Measurements from ENCODE around the gene RAB11A. TPM values are rescaled to one million over a fixed set of nuclear protein-coding genes. Genes with fewer than 3 reads are reported as not detected.
A peak's percentile ranks its signal among the peaks of the same experiment; 100 is the strongest.

Gene RAB11A
- total RNA-seq, 1 donor from 2014 or later, result 163 TPM

DNA sequence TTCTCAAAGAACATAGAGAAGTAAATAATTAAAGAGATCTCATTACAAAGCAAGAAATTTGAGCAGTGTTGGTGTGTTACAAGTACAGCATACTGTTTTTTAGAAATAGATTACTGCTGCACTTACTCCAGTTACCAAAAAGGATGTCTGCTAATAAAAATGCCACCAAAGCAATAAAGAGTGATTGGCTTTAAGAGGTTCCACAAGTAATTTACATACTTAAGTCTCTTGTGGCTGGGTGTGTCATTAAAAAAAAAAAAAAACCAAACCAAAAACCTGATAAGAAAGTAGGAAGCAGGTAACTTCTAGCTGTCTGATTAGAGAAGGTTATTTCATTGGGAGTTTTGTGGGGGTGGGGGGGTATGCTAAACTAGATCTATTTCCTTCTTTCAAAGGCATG, 15.2 kb downstream of the RAB11A start:
- peaks cover 68% of the 10 kb centered on the region for H3K4me1 Mint-ChIP-seq
- H3K27ac Mint-ChIP-seq, result peak overlapping the region; percentile 39
- intact Hi-C loops (cut with micrococcal nuclease), result no loop called here
- H3K4me3 Mint-ChIP-seq, result no peak overlapping the region
- H3K36me3 Mint-ChIP-seq (ENCODE audit: low read depth), result peaks cover 65% of the 10 kb centered on the region
- no peak for DNase-seq
- no peaks in the 10 kb centered on the region for H3K9me3 Mint-ChIP-seq
- H3K27me3 Mint-ChIP-seq, result no peaks in the 10 kb centered on the region

DNA sequence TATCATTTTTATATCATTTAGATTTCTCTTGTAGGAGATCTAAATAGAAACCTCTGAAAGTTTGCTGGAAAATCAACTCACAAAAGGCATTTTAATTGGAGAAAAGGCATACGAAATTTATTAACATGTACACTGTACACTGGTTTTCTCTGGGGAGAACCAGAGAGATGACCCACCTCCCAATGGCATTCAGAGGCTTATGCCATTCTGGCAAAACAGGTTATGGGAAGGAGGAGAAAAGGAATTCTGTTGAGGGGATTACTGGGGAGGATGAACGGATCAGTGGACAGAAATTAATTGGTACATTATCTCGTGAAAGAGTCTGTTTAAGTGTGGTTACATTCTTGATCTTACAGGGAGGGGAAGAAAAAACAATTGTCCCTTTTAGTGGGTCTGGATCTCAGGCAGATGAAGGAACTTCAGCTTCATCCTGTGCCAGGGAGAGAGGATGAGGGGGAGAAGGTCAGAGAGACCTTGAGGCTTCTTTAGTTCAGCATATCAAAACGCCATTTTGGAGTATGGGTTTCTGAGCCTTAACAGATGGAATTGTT, 16.5 kb downstream of the RAB11A start:
- peaks cover 69% of the 10 kb centered on the region for H3K4me1 Mint-ChIP-seq

DNA sequence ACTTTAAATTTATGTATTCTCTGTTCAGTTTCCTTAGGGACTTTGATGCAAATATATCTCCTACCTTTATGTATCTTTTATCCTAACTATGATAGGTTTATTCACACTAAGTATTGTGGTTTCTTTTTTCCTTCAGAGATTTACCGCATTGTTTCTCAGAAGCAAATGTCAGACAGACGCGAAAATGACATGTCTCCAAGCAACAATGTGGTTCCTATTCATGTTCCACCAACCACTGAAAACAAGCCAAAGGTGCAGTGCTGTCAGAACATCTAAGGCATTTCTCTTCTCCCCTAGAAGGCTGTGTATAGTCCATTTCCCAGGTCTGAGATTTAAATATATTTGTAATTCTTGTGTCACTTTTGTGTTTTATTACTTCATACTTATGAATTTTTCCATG, 18.3 kb downstream of the RAB11A start:
- Mint-ChIP-seq H3K9me3 (peaks cover 3% of the 10 kb centered on the region), H3K4me1 (peaks cover 66% of the 10 kb centered on the region), H3K36me3 (ENCODE audit: low read depth) (peaks cover 72% of the 10 kb centered on the region), H3K4me3 (peak overlapping the region; percentile 66), H3K27ac (peak overlapping the region; percentile 90), H3K27me3 (no peaks in the 10 kb centered on the region)
- DNase-seq, result peak; percentile 91
- intact Hi-C loops (cut with micrococcal nuclease), result loop anchor here (1.0 to 5.0 kb wide), 5 partner anchors 10 to 95 kb away; partner anchors contain the start of genes DENND4A and RAB11A

More for the DNA sequence above, 16.5 kb downstream of the RAB11A start:
- H3K27ac Mint-ChIP-seq, result no peak overlapping the region
- intact Hi-C loops (cut with micrococcal nuclease), result loop anchor here (5.0 kb wide), 1 partner anchor 68 kb away; no protein-coding TSS in a partner anchor
- no peaks in the 10 kb centered on the region for H3K9me3 Mint-ChIP-seq
- no peak overlapping the region for H3K4me3 Mint-ChIP-seq
- H3K36me3 Mint-ChIP-seq (ENCODE audit: low read depth), result peaks cover 65% of the 10 kb centered on the region
- no peak for DNase-seq
- no peaks in the 10 kb centered on the region for H3K27me3 Mint-ChIP-seq

DNA sequence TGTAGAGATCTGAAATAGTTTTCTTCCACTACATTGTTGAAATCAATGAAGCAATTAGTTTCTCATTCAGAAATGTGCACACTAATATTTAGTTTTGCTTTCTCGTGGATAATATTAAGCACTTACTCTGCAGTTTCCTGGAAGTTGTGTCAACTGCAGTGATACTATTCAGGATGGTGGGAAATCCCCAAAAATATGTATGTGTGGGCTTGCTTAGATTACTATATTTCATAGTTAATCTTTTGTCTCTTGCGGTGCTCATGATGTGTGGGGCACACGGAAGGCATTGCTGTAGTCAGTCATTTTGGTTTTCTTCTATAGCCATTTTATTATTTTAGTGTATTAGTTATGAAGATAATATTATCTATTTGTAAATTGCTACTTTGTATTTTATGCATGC, 19.7 kb downstream of the RAB11A start:
- DNase-seq, result peak; percentile 71
- intact Hi-C loops (cut with micrococcal nuclease), result loop anchor here (5.0 kb wide), 1 partner anchor 72 kb away; no protein-coding TSS in a partner anchor
- peak overlapping the region; percentile 33 for H3K4me3 Mint-ChIP-seq
- H3K36me3 Mint-ChIP-seq (ENCODE audit: low read depth), result peaks cover 65% of the 10 kb centered on the region
- H3K9me3 Mint-ChIP-seq, result peaks cover 3% of the 10 kb centered on the region
- no peaks in the 10 kb centered on the region for H3K27me3 Mint-ChIP-seq
- H3K4me1 Mint-ChIP-seq, result peaks cover 62% of the 10 kb centered on the region
- peak overlapping the region; percentile 90 for H3K27ac Mint-ChIP-seq

DNA sequence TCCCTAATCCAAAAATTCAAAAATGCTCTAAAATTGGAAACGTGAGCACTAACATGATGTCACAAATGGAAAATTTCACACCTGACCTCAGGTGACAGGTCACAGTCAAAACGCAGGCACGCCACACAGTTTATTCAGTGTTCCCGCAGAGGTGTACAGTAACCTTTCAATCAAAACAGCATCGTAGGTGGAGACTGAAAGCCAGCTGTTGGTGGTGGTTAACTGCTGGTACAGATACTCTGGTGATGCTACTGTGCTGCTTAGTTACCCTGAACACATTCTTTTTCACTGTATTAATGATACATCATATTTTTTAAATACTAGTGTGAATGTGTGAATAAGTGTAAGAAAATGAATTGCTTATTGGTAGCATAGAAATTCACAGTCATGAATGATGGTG, 23.8 kb downstream of the RAB11A start:
- Mint-ChIP-seq H3K9me3 (peaks cover 3% of the 10 kb centered on the region), H3K27me3 (no peaks in the 10 kb centered on the region), H3K27ac (peak overlapping the region; percentile 5), H3K4me1 (peaks cover 37% of the 10 kb centered on the region), H3K36me3 (ENCODE audit: low read depth) (peaks cover 56% of the 10 kb centered on the region), H3K4me3 (no peak overlapping the region)
- no peak for DNase-seq
- intact Hi-C loops (cut with micrococcal nuclease), result no loop called here

- Mint-ChIP-seq H3K27me3 (no peaks in the 10 kb centered on the region), H3K4me1 (peaks cover 31% of the 10 kb centered on the region), H3K9me3 (no peaks in the 10 kb centered on the region), H3K4me3 (no peak overlapping the region), H3K36me3 (ENCODE audit: low read depth) (peaks cover 50% of the 10 kb centered on the region), H3K27ac (no peak overlapping the region)
- intact Hi-C loops (cut with micrococcal nuclease), result no loop called here
- no peak for DNase-seq
Measured at GRCh38 chr15:65896236-65896635, 26.9 kb downstream of the RAB11A start.

GRCh38 chr15:65900488-65900887, 31.2 kb downstream of the RAB11A start:
- H3K4me1 Mint-ChIP-seq, result peaks cover 35% of the 10 kb centered on the region
- H3K9me3 Mint-ChIP-seq, result no peaks in the 10 kb centered on the region
- no peak overlapping the region for H3K4me3 Mint-ChIP-seq
- peaks cover 56% of the 10 kb centered on the region for H3K36me3 Mint-ChIP-seq (ENCODE audit: low read depth)
- H3K27ac Mint-ChIP-seq, result no peak overlapping the region
- no peaks in the 10 kb centered on the region for H3K27me3 Mint-ChIP-seq
- intact Hi-C loops (cut with micrococcal nuclease), result no loop called here
- no peak for DNase-seq

DNA sequence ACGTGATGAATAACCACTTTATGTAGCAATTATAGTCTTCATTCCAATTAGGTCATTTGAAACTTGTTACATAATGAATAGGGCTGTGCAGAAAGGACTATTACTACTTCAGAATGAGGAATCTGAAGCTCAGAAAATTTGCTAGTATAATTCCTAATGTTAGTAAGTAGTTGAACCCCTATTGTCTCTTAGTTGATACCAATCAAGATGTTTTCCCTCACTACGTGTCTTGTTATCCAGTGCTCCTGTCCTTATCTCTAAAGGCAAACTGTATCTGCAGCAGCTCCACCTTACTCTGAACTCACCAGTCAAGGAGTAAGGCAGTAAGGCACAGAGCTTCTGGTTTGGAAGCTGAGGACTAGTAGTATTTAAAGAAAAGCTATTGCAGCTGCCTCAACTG, 32.0 kb downstream of the RAB11A start:
- no peak overlapping the region for H3K4me3 Mint-ChIP-seq
- intact Hi-C loops (cut with micrococcal nuclease), result no loop called here
- no peaks in the 10 kb centered on the region for H3K27me3 Mint-ChIP-seq
- peaks cover 35% of the 10 kb centered on the region for H3K4me1 Mint-ChIP-seq
- no peaks in the 10 kb centered on the region for H3K9me3 Mint-ChIP-seq
- H3K36me3 Mint-ChIP-seq (ENCODE audit: low read depth), result peaks cover 54% of the 10 kb centered on the region
- no peak for DNase-seq
- H3K27ac Mint-ChIP-seq, result no peak overlapping the region

DNA sequence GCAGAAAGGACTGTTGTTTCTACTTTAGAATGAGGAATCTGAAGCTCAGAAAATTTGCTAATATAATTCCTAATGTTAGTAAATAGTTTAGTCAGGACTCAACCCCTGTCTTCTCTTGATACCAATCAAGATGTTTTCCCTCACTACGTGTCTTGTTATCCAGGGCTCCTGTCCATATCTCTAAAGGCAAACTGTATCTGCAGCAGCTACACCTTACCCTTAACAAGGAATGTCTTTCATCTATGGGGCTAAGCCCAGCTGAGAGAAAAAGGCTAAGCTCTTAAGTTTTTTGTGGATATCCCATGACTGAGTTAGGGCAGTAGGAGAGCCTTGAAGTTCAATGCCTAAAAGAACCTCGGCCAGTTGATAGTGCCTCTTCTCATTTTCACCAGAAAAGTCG, 32.5 kb downstream of the RAB11A start:
- intact Hi-C loops (cut with micrococcal nuclease), result no loop called here
- no peaks in the 10 kb centered on the region for H3K27me3 Mint-ChIP-seq
- no peak for DNase-seq
- peaks cover 35% of the 10 kb centered on the region for H3K4me1 Mint-ChIP-seq
- H3K27ac Mint-ChIP-seq, result peak overlapping the region; percentile 55
- H3K4me3 Mint-ChIP-seq, result peak overlapping the region; percentile 8
- H3K36me3 Mint-ChIP-seq (ENCODE audit: low read depth), result peaks cover 51% of the 10 kb centered on the region
- no peaks in the 10 kb centered on the region for H3K9me3 Mint-ChIP-seq

DNA sequence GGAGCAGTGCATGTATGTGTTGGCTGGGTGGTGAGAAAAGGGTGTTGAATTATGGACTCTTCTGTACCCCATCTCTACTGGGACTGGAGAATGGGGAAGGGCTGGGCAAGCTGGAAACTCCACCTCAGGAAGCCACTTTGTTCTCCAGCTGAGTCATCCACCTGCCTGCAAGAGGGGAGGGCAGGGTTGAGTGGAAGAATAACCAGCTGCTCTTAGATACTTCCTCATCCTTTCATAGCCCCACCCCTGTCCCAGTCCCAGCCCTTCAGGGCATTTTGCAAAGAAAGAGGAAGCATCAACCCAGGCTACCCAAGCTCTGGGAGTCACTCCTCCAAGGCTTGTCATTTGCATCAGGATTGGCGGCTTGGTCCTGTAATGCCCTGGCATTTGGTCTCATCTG, 33.1 kb downstream of the RAB11A start:
- Mint-ChIP-seq H3K4me3 (peak overlapping the region; percentile 8), H3K27ac (peak overlapping the region; percentile 55), H3K36me3 (ENCODE audit: low read depth) (peaks cover 49% of the 10 kb centered on the region), H3K9me3 (no peaks in the 10 kb centered on the region), H3K4me1 (peaks cover 35% of the 10 kb centered on the region), H3K27me3 (no peaks in the 10 kb centered on the region)
- DNase-seq, result peak; percentile 65
- intact Hi-C loops (cut with micrococcal nuclease), result no loop called here

- peaks cover 45% of the 10 kb centered on the region for H3K36me3 Mint-ChIP-seq (ENCODE audit: low read depth)
- intact Hi-C loops (cut with micrococcal nuclease), result no loop called here
- peak overlapping the region; percentile 43 for H3K27ac Mint-ChIP-seq
- H3K9me3 Mint-ChIP-seq, result no peaks in the 10 kb centered on the region
- DNase-seq, result no peak
- no peak overlapping the region for H3K4me3 Mint-ChIP-seq
- peaks cover 30% of the 10 kb centered on the region for H3K4me1 Mint-ChIP-seq
- H3K27me3 Mint-ChIP-seq, result no peaks in the 10 kb centered on the region
Measured at GRCh38 chr15:65903296-65904073, 34.2 kb downstream of the RAB11A start.

GRCh38 chr15:65904301-65904700, 35.0 kb downstream of the RAB11A start:
- Mint-ChIP-seq H3K4me1 (peaks cover 29% of the 10 kb centered on the region), H3K36me3 (ENCODE audit: low read depth) (peaks cover 39% of the 10 kb centered on the region), H3K4me3 (no peak overlapping the region), H3K27ac (no peak overlapping the region), H3K27me3 (no peaks in the 10 kb centered on the region), H3K9me3 (no peaks in the 10 kb centered on the region)
- intact Hi-C loops (cut with micrococcal nuclease), result no loop called here
- DNase-seq, result no peak

DNA sequence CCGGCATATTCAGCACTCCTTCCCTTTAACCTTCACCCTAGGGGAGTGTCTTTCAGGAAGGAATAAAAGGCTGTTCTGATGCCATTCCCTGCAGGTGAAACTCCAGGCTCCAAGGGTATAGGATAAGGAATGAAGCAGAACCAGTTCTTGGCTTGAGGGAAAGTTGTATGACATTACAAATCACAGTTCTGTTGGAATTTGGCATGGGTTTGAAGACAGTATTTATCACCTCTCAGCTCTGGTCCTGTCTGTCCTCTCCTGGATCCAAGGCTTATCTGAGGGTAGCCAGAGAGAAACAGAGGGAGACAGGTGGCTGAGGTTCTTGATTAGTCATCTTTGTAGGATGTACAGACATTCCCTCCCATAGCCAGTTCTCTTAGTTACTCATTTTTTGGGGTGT, 37.1 kb downstream of the RAB11A start:
- intact Hi-C loops (cut with micrococcal nuclease), result no loop called here
- H3K9me3 Mint-ChIP-seq, result no peaks in the 10 kb centered on the region
- DNase-seq, result no peak
- H3K27ac Mint-ChIP-seq, result no peak overlapping the region
- H3K4me1 Mint-ChIP-seq, result peaks cover 19% of the 10 kb centered on the region
- H3K27me3 Mint-ChIP-seq, result no peaks in the 10 kb centered on the region
- peaks cover 27% of the 10 kb centered on the region for H3K36me3 Mint-ChIP-seq (ENCODE audit: low read depth)
- H3K4me3 Mint-ChIP-seq, result no peak overlapping the region

- H3K36me3 Mint-ChIP-seq (ENCODE audit: low read depth), result peaks cover 22% of the 10 kb centered on the region
- H3K9me3 Mint-ChIP-seq, result no peaks in the 10 kb centered on the region
- H3K27ac Mint-ChIP-seq, result no peak overlapping the region
- no peaks in the 10 kb centered on the region for H3K27me3 Mint-ChIP-seq
- no peak overlapping the region for H3K4me3 Mint-ChIP-seq
- intact Hi-C loops (cut with micrococcal nuclease), result no loop called here
- H3K4me1 Mint-ChIP-seq, result peaks cover 6% of the 10 kb centered on the region
- DNase-seq, result no peak
Measured at GRCh38 chr15:65907661-65908060, 38.4 kb downstream of the RAB11A start.

Data from activated CD4-positive, alpha-beta T cell treated with anti-CD3 and anti-CD28 coated beads, Interleukin-2, amount 10 ng/mL, durations not matched to agents 24 days and 14 days (primary cell).